Activated naive CD4-positive, alpha-beta T cell treated with Interleukin-2 at 50 U/mL for 16 hours (primary cell): ENCODE data around the gene THRSP.
"Not testable (repeated sequence)": the region's sequence is repeated elsewhere in the genome, so short reads cannot be mapped to it uniquely, and the experiment has no call there.

Experiments used
- DNase-seq: peaks from one replicate; pipeline ENCODE4 v3.0.0-alpha.2; 2020

THRSP gene

GRCh38 chr11:78039919-78040671 lies 23.6 kb upstream of the THRSP start:
- peak; percentile 2 for DNase-seq

- no peak for DNase-seq
Measured at GRCh38 chr11:78040691-78041379, 22.8 kb upstream of the THRSP start.

- DNase-seq = not testable (repeated sequence)
Measured at GRCh38 chr11:78041380-78041719, 22.3 kb upstream of the THRSP start.

- DNase-seq = no peak
Measured at GRCh38 chr11:78041843-78042440, 21.7 kb upstream of the THRSP start.

- DNase-seq = no peak
Measured at GRCh38 chr11:78044706-78045105, 19.0 kb upstream of the THRSP start.

- DNase-seq = peak; percentile 77
Measured at GRCh38 chr11:78045851-78046485, 17.7 kb upstream of the THRSP start.

- DNase-seq = no peak
Measured at GRCh38 chr11:78046486-78046854, 17.2 kb upstream of the THRSP start.

GRCh38 chr11:78048561-78048960 lies 15.1 kb upstream of the THRSP start:
- no peak for DNase-seq

GRCh38 chr11:78049348-78049747 lies 14.3 kb upstream of the THRSP start:
- DNase-seq = no peak

GRCh38 chr11:78050964-78051831 lies 12.5 kb upstream of the THRSP start:
- DNase-seq = no peak

- DNase-seq = no peak
Measured at GRCh38 chr11:78054971-78055370, 8.7 kb upstream of the THRSP start.

- DNase-seq = no peak
Measured at GRCh38 chr11:78056093-78056492, 7.6 kb upstream of the THRSP start.

GRCh38 chr11:78057462-78058055 lies 6.1 kb upstream of the THRSP start:
- DNase-seq = no peak

GRCh38 chr11:78059749-78060328 lies 3.8 kb upstream of the THRSP start:
- not testable (repeated sequence) for DNase-seq

GRCh38 chr11:78060533-78060932 lies 3.1 kb upstream of the THRSP start:
- no peak for DNase-seq

GRCh38 chr11:78061088-78061920 lies 2.4 kb upstream of the THRSP start:
- no peak for DNase-seq

- no peak for DNase-seq
Measured at GRCh38 chr11:78061921-78062311, 1.7 kb upstream of the THRSP start.

- no peak for DNase-seq
Measured at GRCh38 chr11:78062671-78063070, 990 bp upstream of the THRSP start.

GRCh38 chr11:78065203-78065602 lies 1.5 kb downstream of the THRSP start:
- DNase-seq = no peak

- DNase-seq = no peak
Measured at GRCh38 chr11:78066471-78066870, 2.8 kb downstream of the THRSP start.

GRCh38 chr11:78067704-78068103 lies 4.0 kb downstream of the THRSP start:
- no peak for DNase-seq
